Stomach (tissue), 9 donors: ENCODE results near the gene RGMA. TPM values are rescaled to one million over a fixed set of nuclear protein-coding genes. Genes with fewer than 3 reads are reported as not detected.

Source experiments
- DNase-seq, 2 donors: peaks; one replicate each; pipeline versions ENCODE4 v3.0.0 to v3.0.0-alpha.2; 2013 to 2019
- H3K27ac ChIP-seq, 5 donors: fragments of 200-600 bp in 4 of 5; sonication (generic) in 4 of 5; one replicate each; pipeline ENCODE4 v1.5.1; 2013 to 2019; ENCODE audit warnings: mild to moderate bottlenecking in 1 of 5, moderate library complexity in 1 of 5
- H3K27me3 ChIP-seq, 3 donors: fragments of 200-600 bp; sonication (generic); one replicate each; pipeline ENCODE4 v1.5.1; 2017 to 2019; ENCODE audit warnings: mixed run types in 1 of 3
- H3K36me3 ChIP-seq, 4 donors: fragments of 200-600 bp; sonication (generic); 1 replicate in 3 of 4; 2 replicates in 1 of 4; pipeline ENCODE4 v1.5.1; 2016 to 2019
- H3K4me1 ChIP-seq, 4 donors: fragments of 200-600 bp; sonication (generic); one replicate each; pipeline ENCODE4 v1.5.1; 2016 to 2019
- H3K4me3 ChIP-seq, 4 donors: fragments of 200-600 bp; sonication (generic) in 3 of 4; one replicate each; pipeline ENCODE4 v1.5.1; 2016 to 2019; ENCODE audit warnings: mild to moderate bottlenecking in 1 of 4
- H3K9me3 ChIP-seq, 4 donors: fragments of 200-600 bp; sonication (generic); one replicate each; pipeline ENCODE4 v1.5.1; 2016 to 2019
- EP300 ChIP-seq: sonication (generic); formaldehyde crosslinking; IDR thresholded peaks from one replicate; pipeline ENCODE4 v1.6.1; 2017; ENCODE audit warnings: antibody characterized with exemption
- POLR2A ChIP-seq, 4 donors: fragments of 450-650 bp; IDR thresholded peaks; one replicate each; pipeline ENCODE4 v1.6.1; 2016; ENCODE audit warnings: antibody characterized with exemption in 4 of 4, control low read depth in 2 of 4, mild to moderate bottlenecking in 1 of 4, moderate library complexity in 1 of 4
- POLR2AphosphoS5 ChIP-seq, 3 donors: sonication (generic); formaldehyde crosslinking; IDR thresholded peaks; one replicate each; pipeline ENCODE4 v1.6.1; 2016; ENCODE audit warnings: antibody characterized with exemption in 3 of 3
- WGBS, 5 donors: extraction: QIAGEN DNeasy Blood & Tissue Kit in 3 of 5; methylation state at CpG; one replicate each; pipeline versions ENCODE4 v1.1.5 to v1.1.7; 2013 to 2018; 5-methylcytosine and 5-hydroxymethylcytosine counted together
- intact Hi-C: fragments of 100-400 bp; cut with DNase I; formaldehyde crosslinking; loops from one replicate; pipeline ENCODE4 v1.15.1; 2023; ENCODE audit warnings: low total_unique reads
- polyA plus RNA-seq, 3 donors: library from polyadenylated mRNA; stranded (reverse); fragments of 200-250 nt; gene quantifications; one replicate each; pipeline ENCODE4 v1.2.3, GENCODE V29; 2013
- total RNA-seq, 5 donors: library from RNA; depleted of rRNA; stranded (reverse); fragments of >200 nt; gene quantifications; one replicate each; pipeline versions ENCODE4 v1.1.0 to v1.2.3, GENCODE V29; 2014 to 2016
- TF ChIP-seq, protein P1 (sequence below), 7 experiments: fragments of 450-650 bp in 4 of 7; fragments of 200-600 bp in 3 of 7; sonication (generic) in 3 of 7; IDR thresholded peaks; one replicate each; pipeline ENCODE4 v1.5.1; 2016 to 2019; ENCODE audit warnings: antibody characterized with exemption in 7 of 7, control low read depth in 2 of 7, mild to moderate bottlenecking in 1 of 7
- donor health status: healthy with polysubstance abuse.
- donor health status: Bipolar disorder and iron deficiency.
- donor health status: healthy.

Gene RGMA
- total and polyA plus RNA-seq, 8 donors = 1.7 to 64.2 (median 16.1) TPM

DNA sequence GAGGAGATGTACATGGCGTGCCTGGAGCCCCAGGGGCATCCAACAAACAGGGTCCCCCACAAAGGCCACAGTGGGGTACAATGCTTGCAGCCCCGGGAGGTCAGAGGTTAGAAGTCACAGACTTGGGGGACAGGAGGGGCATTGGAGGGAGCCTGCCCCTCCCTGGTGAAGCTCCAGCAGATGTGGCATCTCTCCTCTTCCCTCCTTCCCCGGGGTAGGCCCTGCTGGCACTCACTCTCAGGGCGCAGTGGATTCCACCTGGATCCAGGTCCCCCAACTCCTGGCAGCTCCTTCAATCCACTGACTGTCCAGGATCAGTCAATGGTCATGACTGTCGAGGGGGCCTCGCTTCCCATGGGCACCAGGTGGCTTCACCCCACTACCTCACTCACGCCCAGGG, 32.2 kb downstream of the RGMA start:
- Histone ChIP-seq H3K9me3 (no peaks in the 10 kb centered on the region), H3K27me3 (peaks cover 0 to 3% (median 0%) of the 10 kb centered on the region in 3 donors), H3K27ac (peak overlapping the region in 3 of 5 donors; percentile 29 to 51 (median 48)), H3K36me3 (peaks cover 0 to 21% (median 9%) of the 10 kb centered on the region in 4 donors), H3K4me3 (no peak overlapping the region), H3K4me1 (peaks cover 5 to 98% (median 45%) of the 10 kb centered on the region in 4 donors)
- DNase-seq = no peak
- no peak for TF ChIP-seq EP300
- TF ChIP-seq POLR2A (IDR thresholded peaks at IDR 0.05) = no peak
- TF ChIP-seq, protein P1, sequence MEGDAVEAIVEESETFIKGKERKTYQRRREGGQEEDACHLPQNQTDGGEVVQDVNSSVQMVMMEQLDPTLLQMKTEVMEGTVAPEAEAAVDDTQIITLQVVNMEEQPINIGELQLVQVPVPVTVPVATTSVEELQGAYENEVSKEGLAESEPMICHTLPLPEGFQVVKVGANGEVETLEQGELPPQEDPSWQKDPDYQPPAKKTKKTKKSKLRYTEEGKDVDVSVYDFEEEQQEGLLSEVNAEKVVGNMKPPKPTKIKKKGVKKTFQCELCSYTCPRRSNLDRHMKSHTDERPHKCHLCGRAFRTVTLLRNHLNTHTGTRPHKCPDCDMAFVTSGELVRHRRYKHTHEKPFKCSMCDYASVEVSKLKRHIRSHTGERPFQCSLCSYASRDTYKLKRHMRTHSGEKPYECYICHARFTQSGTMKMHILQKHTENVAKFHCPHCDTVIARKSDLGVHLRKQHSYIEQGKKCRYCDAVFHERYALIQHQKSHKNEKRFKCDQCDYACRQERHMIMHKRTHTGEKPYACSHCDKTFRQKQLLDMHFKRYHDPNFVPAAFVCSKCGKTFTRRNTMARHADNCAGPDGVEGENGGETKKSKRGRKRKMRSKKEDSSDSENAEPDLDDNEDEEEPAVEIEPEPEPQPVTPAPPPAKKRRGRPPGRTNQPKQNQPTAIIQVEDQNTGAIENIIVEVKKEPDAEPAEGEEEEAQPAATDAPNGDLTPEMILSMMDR (IDR thresholded peaks at IDR 0.05) = no peak
- no peak for TF ChIP-seq POLR2AphosphoS5 (IDR thresholded peaks at IDR 0.05)
- intact Hi-C loops = no loop called here
- WGBS, 5 donors = 76 to 95% (median 80%) methylated on average over 5 to 7 of the region's 7 CpGs

DNA sequence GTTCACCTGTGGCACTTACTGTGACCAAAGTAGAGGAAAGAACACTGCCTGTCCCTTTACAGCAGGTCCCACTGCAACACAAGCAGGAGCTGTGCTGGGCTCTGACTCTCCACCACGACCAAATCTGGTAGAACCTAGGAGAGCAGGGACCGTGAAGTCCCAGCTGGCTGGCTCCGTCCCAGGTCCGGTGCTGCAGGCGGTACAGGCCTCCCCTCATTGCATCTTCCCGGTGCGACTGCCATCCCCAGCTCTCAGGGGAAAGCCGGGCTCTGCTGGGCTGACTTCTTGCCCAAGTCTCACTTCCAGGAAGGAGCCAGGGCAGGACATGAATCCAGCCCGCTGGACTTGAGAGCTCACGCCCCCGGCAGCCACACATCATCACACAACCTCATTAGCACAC, 33.8 kb downstream of the RGMA start:
- H3K4me1 ChIP-seq = peaks cover 4 to 98% (median 35%) of the 10 kb centered on the region in 4 donors

DNA sequence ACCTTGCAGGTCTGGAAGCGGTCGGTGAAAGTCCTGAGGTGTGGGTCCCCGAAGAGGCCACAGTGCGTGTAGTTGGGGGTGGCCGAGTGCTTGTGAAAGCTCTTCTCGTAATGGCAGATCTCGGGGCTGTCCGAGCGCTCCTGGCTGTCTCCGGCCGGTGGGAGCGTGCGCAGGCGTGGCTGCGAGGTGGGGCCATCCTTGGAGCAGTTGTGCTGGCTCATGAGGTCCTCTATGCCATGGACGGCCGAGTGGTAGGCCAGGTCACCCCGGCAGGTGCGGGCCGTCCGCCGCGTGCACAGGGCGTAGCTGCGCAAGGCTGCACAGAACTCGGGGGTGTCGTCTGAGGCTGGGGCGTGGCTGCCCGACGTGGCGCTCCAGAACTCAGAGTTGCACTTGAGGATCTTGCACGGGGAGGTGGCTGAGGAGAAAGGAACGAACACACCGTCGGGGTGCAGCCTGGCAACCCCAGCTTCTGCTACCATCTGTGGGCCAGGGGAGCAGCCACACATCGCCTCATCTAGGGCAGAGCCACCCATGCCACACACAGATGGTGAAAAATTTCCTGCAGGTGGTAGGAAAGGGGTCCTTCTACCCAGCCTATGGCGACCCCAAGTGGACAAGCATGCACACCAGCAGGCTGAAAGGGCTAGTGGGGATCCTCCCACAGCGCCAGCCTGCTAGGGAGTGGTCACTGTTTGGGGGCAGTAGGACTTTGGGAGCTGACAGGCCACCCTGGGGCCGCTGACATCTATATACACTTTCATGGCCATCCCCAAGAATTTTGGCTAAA, 36.7 kb downstream of the RGMA start:
- TF ChIP-seq, protein P1 (IDR thresholded peaks at IDR 0.05) = no peak
- TF ChIP-seq POLR2AphosphoS5 (IDR thresholded peaks at IDR 0.05) (no peak), EP300 (no peak), POLR2A (IDR thresholded peaks at IDR 0.05) (no peak)
- Histone ChIP-seq H3K27me3 (peaks cover 0 to 10% (median 3%) of the 10 kb centered on the region in 3 donors), H3K36me3 (peaks cover 0 to 66% (median 37%) of the 10 kb centered on the region in 4 donors), H3K9me3 (no peaks in the 10 kb centered on the region), H3K4me3 (no peak overlapping the region), H3K4me1 (peaks cover 4 to 91% (median 35%) of the 10 kb centered on the region in 4 donors), H3K27ac (peak overlapping the region in 2 of 5 donors; percentile 23 to 60)
- WGBS, 5 donors = 77 to 92% (median 86%) methylated on average over 27 to 39 of the region's 39 CpGs
- intact Hi-C loops = no loop called here
- DNase-seq = no peak

More for the DNA sequence above, 33.8 kb downstream of the RGMA start:
- intact Hi-C loops = no loop called here
- TF ChIP-seq, protein P1 (IDR thresholded peaks at IDR 0.05) = no peak
- TF ChIP-seq POLR2A (IDR thresholded peaks at IDR 0.05) (no peak), EP300 (no peak), POLR2AphosphoS5 (IDR thresholded peaks at IDR 0.05) (no peak)
- H3K27me3 ChIP-seq = peaks cover 0 to 3% (median 0%) of the 10 kb centered on the region in 3 donors
- peak overlapping the region in 2 of 5 donors; percentile 48 to 51 for H3K27ac ChIP-seq
- no peak overlapping the region for H3K4me3 ChIP-seq
- DNase-seq = no peak
- no peaks in the 10 kb centered on the region for H3K9me3 ChIP-seq
- H3K36me3 ChIP-seq = peaks cover 0 to 37% (median 21%) of the 10 kb centered on the region in 4 donors
- WGBS, 5 donors = 79 to 90% (median 86%) methylated on average over 6 to 11 of the region's 11 CpGs

DNA sequence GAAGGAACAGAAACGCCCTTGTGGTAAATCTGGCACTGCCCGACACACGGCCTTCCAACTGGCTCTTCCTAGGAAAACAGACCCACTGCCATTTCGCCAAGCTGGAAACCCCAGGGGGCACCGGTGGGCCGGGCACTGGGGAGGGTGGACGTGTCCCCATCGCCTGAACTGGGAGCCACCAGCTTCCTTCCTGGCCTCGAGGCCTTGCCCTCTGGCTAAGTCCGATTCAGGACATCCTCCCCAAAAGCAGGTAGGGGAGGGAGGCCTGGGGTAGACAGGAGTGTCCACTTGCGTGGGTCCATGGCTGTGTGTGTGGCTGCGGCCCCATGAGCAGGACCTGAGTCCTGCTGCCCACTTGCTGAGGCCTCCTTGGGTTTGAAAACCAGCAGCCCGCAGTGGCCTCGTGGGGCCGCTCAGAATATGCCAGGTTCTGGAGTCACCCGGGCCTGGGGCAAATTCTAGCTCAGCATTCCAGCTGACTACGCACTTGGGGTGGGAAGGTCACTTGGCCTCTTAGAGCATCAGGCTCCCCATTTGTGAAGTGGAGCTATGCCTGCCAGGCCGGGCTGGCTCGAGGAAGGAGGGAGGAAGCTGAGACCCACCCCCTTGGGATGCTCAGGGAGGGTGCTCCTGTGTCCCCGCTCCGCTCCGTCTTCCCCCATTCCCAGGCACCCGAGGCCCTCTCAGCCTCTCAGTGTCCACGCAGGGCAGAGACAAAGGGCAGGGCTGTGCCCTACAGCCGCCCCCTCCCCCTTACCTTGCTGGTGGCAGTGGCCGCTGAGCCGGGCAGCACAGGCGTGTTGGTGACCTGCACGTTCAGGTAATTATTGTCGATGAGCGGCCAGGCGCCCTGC, 37.5 kb downstream of the RGMA start:
- TF ChIP-seq, protein P1 (IDR thresholded peaks at IDR 0.05) = no peak
- TF ChIP-seq POLR2A (IDR thresholded peaks at IDR 0.05) (no peak), POLR2AphosphoS5 (IDR thresholded peaks at IDR 0.05) (no peak), EP300 (no peak)
- 77 to 91% (median 87%) methylated on average over 17 to 32 of the region's 32 CpGs for WGBS, 5 donors
- Histone ChIP-seq H3K36me3 (peaks cover 0 to 74% (median 42%) of the 10 kb centered on the region in 4 donors), H3K4me3 (no peak overlapping the region), H3K9me3 (peaks cover 0 to 2% (median 2%) of the 10 kb centered on the region in 4 donors), H3K4me1 (peaks cover 0 to 83% (median 29%) of the 10 kb centered on the region in 4 donors), H3K27ac (peak overlapping the region in 3 of 5 donors; percentile 4 to 60 (median 23)), H3K27me3 (peaks cover 0 to 10% (median 3%) of the 10 kb centered on the region in 3 donors)
- no peak for DNase-seq
- intact Hi-C loops = no loop called here
